Mesenteric fat pad (tissue), 1 donor: Measurements from ENCODE around the gene SLITRK1. TPM values are rescaled to one million over a fixed set of nuclear protein-coding genes. Genes with fewer than 3 reads are reported as not detected.

Experiments
- DNase-seq: peaks from one replicate; pipeline ENCODE4 v3.0.0-alpha.2; 2020; ENCODE audit warnings: low spot score
- long read RNA-seq: library from polyadenylated mRNA; unstranded; transcript quantifications from one replicate; pipeline ENCODE4 v2.0.0, GENCODE V29; 2020
- total RNA-seq: library from RNA; stranded (reverse); fragmentation: NEBNext Ultra II Directional; extraction: Animal tissue kit (Norgen Biotek cat#: 25700); gene quantifications from one replicate; pipeline ENCODE4 v1.2.1, GENCODE V29; 2021
- donor health status: DM: yes; HTN: yes; CAD: no.

Gene SLITRK1, protein sequence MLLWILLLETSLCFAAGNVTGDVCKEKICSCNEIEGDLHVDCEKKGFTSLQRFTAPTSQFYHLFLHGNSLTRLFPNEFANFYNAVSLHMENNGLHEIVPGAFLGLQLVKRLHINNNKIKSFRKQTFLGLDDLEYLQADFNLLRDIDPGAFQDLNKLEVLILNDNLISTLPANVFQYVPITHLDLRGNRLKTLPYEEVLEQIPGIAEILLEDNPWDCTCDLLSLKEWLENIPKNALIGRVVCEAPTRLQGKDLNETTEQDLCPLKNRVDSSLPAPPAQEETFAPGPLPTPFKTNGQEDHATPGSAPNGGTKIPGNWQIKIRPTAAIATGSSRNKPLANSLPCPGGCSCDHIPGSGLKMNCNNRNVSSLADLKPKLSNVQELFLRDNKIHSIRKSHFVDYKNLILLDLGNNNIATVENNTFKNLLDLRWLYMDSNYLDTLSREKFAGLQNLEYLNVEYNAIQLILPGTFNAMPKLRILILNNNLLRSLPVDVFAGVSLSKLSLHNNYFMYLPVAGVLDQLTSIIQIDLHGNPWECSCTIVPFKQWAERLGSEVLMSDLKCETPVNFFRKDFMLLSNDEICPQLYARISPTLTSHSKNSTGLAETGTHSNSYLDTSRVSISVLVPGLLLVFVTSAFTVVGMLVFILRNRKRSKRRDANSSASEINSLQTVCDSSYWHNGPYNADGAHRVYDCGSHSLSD
- not detected for total RNA-seq
- long read RNA-seq = 0 reads

DNA sequence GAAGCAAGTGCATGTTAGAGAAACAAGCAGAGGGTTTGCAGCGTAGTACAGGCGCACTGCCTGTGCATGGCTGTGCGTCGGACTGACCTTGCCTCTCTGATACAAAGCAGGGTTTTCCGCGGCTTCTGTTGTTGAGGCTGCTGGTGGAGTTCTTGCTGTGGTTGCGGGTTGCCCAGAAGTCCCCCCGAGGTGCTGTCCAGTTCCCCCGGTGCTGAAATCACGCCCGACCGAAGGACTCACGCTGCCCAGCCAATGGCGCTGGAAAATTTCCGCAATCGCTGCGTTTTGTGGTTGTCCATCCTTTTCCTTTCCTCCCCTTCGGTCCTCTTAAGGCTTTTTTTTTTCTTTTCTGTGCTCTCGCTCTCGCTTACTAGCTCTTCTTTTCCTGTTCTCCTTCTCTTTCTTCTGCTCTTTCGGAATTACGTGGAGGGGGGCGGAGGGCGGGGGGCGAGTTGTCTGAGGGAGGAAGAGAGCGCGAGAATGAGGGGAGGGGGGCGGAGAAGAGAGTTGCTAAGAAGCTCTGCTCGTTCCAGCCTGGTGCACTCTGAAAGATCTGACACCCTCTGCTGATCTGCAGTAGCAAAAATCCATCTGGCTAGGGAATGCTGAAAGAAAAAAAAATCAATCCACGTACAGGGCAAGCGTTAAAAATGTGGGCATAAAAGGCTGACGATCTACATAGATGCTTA is at the start of gene SLITRK1:
Gene SLITRK1 (minus strand): TSS at position 558 of the 689 bp plus-strand sequence. CDS start 967 bp downstream, outside the sequence.
- no peak for DNase-seq

DNA sequence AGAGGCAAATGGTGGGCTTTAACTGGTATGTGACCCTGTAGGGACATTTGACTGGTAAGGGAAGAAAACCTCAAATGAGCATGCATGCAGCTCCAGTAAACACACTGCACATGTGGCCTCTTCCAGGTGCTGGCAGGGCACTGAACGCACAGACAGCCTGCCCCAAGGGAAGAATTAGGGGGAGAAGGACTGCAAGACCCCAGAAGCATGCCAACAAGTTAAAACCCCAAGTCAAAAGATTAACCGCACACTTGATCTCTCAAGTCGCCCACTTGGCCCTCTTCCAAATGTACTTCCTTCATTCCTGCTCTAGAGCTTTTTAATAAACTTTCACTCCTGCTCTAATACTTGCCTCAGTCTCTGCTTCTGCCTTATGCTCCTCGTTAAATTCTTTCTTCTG is 46.9 kb upstream of the SLITRK1 start:
- no peak for DNase-seq

- DNase-seq = no peak
Measured at GRCh38 chr13:83919775-83920174, 37.5 kb upstream of the SLITRK1 start.

- no peak for DNase-seq
Measured at GRCh38 chr13:83914368-83914767, 32.1 kb upstream of the SLITRK1 start.

- no peak for DNase-seq
Measured at GRCh38 chr13:83907196-83907989, 25.1 kb upstream of the SLITRK1 start.

DNA sequence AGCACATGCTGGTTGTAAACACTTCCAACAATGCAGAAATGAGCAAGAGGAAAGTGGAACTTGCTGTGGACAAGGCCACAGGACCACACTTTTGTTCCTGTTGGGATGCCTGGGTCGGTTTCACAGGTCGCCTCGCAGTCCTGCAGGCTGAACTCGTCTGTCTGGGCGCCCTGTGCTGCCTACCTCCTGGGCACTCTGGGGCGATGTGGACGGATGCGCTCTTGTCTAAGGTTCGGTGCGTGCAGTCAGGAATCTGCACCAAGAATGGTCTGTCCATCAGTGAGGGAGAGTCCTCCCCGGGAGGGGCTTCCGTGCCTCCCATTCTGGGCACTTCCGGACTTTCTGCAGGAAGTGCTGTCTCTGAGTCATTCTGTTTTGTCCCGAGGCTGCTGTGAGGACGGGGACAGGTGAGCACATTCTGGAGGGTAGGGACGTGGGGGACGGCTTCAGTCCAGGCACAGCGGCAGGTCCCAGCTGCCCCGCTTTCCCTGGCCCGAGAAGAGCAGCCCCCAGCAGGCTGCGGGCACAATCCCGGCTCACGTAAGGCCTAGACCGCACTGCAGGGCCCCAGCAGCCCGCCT is 24.1 kb upstream of the SLITRK1 start:
- no peak for DNase-seq

- DNase-seq = no peak
Measured at GRCh38 chr13:83905641-83906040, 23.4 kb upstream of the SLITRK1 start.

DNA sequence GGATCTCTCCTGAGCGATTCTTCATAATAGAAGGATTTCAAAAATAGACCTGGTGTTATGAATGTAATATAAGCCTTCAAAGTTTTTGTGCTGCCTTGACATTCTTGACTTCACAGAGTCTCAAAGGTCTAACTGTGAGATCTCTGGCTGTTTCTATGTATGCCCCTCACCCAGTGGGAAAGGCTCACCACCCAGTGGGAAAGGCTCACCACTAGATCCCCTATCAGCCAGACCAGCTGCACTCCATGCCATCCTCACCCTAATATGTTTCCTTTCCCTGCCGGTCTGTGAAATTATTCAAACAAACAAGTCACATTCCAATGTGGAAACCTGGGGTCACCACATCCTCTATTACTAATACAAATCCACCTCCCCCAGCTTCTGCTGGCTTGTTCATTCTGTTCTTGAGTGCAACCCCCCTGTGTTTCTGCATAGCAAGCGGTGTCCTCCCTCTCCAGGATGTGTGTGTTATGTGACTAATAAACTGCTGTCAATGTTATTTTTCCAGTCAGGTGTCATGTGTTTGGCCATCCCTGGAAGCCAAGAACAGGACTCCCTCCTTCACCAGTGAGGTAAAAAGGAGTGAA is 13.8 kb upstream of the SLITRK1 start:
- no peak for DNase-seq

- DNase-seq = no peak
Measured at GRCh38 chr13:83890358-83890757, 8.1 kb upstream of the SLITRK1 start.

- no peak for DNase-seq
Measured at GRCh38 chr13:83884141-83884540, 1.9 kb upstream of the SLITRK1 start.

DNA sequence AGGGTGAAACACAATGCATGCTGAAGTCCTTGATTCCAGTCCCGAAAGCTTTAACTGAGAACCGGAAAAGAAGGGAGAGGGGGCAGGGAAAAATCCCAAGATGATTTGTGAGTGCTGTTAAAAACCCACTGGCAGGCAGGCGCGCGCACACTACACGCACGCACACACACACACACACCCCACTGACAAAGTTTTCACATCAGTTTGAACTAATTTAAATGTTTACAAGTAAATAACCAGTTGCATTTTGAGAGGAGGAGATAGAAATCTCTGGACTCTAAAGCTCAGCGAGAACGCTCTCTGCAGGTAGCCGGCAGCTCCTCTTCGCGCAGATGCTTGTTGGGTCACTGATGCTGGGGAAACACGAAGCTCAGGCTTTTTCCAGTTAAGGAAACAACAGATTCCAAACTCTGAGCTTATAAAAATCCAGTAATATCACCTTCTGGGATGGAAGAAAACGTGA is 818 bp upstream of the SLITRK1 start:
- DNase-seq = no peak

- DNase-seq = no peak
Measured at GRCh38 chr13:83882606-83882959, 309 bp upstream of the SLITRK1 start.

DNA sequence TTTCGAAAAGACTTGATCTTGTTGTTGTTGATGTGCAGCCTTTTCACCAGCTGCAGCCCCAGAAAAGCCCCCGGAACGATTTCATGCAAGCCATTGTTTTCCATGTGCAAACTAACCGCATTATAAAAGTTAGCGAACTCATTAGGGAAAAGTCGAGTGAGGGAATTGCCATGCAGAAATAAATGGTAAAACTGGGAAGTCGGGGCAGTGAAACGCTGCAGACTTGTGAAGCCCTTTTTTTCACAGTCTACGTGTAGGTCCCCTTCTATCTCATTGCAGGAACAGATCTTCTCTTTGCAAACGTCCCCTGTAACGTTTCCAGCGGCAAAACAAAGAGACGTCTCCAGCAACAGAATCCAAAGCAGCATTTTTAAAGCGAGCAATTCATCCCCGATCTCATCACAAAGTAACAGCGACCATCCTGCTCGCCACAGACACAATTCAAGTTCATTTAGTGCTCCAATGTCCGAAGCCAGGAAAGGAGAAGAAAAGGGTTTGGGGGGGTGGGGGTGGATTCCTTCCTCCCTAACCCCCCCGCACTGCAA is 1.1 kb downstream of the SLITRK1 start:
- DNase-seq = no peak

DNA sequence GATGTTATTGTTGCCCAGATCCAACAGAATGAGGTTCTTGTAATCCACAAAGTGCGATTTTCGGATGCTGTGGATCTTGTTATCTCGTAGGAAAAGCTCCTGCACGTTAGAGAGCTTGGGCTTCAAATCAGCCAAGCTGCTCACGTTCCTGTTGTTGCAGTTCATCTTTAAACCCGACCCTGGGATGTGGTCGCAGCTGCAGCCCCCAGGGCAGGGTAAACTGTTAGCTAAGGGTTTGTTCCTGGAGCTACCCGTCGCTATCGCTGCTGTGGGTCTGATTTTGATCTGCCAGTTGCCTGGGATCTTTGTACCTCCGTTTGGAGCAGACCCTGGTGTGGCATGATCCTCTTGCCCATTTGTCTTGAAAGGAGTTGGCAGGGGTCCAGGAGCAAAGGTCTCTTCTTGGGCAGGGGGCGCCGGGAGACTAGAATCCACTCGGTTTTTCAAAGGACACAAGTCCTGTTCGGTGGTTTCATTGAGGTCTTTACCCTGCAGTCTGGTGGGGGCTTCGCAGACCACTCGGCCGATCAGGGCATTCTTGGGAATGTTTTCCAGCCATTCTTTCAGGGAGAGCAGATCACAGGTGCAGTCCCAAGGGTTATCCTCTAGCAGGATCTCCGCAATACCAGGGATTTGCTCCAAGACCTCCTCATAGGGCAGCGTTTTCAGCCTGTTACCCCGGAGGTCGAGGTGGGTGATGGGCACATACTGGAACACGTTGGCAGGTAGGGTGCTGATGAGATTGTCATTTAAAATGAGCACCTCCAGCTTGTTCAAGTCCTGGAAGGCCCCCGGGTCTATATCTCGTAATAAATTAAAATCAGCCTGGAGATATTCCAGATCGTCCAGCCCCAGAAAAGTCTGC is 1.8 kb downstream of the SLITRK1 start:
- no peak for DNase-seq

DNA sequence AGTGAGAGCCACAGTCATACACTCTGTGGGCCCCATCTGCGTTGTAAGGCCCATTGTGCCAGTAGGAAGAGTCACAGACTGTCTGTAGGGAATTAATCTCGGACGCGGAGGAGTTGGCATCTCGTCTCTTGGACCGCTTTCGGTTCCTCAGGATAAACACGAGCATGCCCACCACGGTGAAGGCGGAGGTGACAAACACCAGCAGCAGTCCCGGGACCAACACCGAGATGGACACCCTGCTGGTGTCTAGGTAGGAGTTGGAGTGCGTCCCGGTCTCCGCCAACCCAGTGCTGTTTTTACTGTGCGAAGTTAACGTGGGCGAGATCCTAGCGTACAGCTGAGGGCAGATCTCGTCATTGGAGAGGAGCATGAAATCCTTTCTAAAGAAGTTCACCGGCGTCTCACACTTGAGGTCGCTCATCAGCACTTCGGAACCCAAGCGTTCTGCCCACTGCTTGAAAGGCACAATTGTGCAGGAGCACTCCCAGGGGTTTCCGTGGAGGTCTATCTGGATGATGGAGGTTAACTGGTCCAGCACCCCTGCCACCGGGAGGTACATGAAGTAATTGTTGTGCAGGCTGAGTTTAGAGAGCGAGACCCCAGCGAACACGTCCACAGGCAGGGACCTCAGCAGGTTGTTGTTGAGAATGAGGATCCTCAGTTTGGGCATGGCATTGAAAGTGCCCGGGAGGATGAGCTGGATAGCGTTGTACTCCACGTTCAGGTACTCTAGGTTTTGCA is 2.7 kb downstream of the SLITRK1 start:
- no peak for DNase-seq

GRCh38 chr13:83878691-83879430 is 3.4 kb downstream of the SLITRK1 start:
- no peak for DNase-seq

- DNase-seq = no peak
Measured at GRCh38 chr13:83877651-83878355, 4.5 kb downstream of the SLITRK1 start.
